GM12878 (cell line): ENCODE measurements around the gene TNFSF4. TPM values are rescaled to one million over a fixed set of nuclear protein-coding genes. Genes with fewer than 3 reads are reported as not detected.

ENCODE experiments used
- MLLT1 ChIP-seq: fragments of 450-650 bp; IDR thresholded peaks from 2 replicates; pipeline ENCODE4 v1.6.1; 2016; ENCODE audit warnings: mild to moderate bottlenecking
- PKNOX1 ChIP-seq: fragments of 450-650 bp; IDR thresholded peaks from 2 replicates; pipeline ENCODE4 v1.6.1; 2016; ENCODE audit warnings: mild to moderate bottlenecking
- TARDBP ChIP-seq: IDR thresholded peaks from 2 replicates; pipeline ENCODE4 v1.6.1; 2016; ENCODE audit warnings: borderline replicate concordance
- USF2 ChIP-seq: IDR thresholded peaks from 2 replicates; pipeline ENCODE4 v1.6.1; 2011; ENCODE audit warnings: low read depth, low read length, improper control_type of control experiment, borderline replicate concordance
- ZNF592 ChIP-seq: fragments of 450-650 bp; IDR thresholded peaks from 2 replicates; pipeline ENCODE4 v1.6.1; 2017; ENCODE audit warnings: mild to moderate bottlenecking, moderate library complexity
- ZZZ3 ChIP-seq: IDR thresholded peaks from 2 replicates; pipeline ENCODE4 v1.6.1; 2011; ENCODE audit warnings: low read depth; ENCODE audit not compliant: control insufficient read depth, insufficient read length
- polyA plus RNA-seq, 11 experiments: library from polyadenylated mRNA; depleted of rRNA in 4 of 11; unstranded in 6 of 11; stranded (reverse) in 5 of 11; fragments of >200 nt; fragmentation: Nextera tagmentation in 4 of 11; fragmentation: Illumina TruSeq in 1 of 11; extraction: Ambion mirVana in 4 of 11; extraction: Trizol in 1 of 11; gene quantifications; 1 replicate in 1 of 11; 2 replicates in 10 of 11; pipeline versions ENCODE4 v1.2.1 to v1.2.3, GENCODE V29; 2011 to 2016; ENCODE audit warnings: inconsistent platforms in 2 of 11, missing spikeins in 2 of 11, low read depth in 1 of 11
- total RNA-seq, 4 experiments: library from RNA; depleted of rRNA in 3 of 4; stranded (reverse); fragments of >200 nt in 3 of 4; fragmentation: Illumina TruSeq in 1 of 4; extraction: Trizol in 1 of 4; gene quantifications; 2 replicates each; pipeline versions ENCODE4 v1.2.1 to v1.2.3, GENCODE V29; 2013 to 2021

TNFSF4 gene
- total and polyA plus RNA-seq, 10 of the 15 experiments (the other 5 are each of a cell fraction or from before 2014, with no cell fraction given), result 8.1 to 31.0 (median 12.9) TPM

GRCh38 chr1:173240609-173241008, 33.5 kb upstream of the TNFSF4 start (continued):
- TF ChIP-seq ZNF592 (no peak), MLLT1 (no peak), TARDBP (no peak), PKNOX1 (no peak), ZZZ3 (no peak), USF2 (no peak)
- TF ChIP-seq, all 136 proteins: peak for 0
